Measurements from ENCODE around the gene ATF6.

DNA sequence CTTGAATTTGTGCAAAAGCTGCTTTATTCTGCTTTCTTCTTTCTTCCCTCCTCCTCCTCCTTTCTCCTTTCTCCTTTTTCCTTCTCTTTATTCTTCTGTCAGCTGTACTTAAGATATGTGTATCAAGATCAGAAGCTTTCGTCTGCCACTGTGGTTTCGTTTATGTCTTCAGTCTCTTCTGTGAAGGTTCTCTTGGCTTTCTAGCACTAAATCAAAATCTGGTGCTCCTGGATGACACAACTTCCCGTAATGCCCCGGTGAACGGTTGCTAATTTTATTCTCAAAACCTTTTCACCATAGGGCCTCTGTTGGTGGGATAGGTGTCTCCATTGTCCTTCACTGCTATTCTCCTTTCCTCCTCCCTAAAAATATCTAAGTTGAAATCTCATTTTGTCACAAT, 5.0 kb downstream of the ATF6 start:
- TF ChIP-seq, protein P1, sequence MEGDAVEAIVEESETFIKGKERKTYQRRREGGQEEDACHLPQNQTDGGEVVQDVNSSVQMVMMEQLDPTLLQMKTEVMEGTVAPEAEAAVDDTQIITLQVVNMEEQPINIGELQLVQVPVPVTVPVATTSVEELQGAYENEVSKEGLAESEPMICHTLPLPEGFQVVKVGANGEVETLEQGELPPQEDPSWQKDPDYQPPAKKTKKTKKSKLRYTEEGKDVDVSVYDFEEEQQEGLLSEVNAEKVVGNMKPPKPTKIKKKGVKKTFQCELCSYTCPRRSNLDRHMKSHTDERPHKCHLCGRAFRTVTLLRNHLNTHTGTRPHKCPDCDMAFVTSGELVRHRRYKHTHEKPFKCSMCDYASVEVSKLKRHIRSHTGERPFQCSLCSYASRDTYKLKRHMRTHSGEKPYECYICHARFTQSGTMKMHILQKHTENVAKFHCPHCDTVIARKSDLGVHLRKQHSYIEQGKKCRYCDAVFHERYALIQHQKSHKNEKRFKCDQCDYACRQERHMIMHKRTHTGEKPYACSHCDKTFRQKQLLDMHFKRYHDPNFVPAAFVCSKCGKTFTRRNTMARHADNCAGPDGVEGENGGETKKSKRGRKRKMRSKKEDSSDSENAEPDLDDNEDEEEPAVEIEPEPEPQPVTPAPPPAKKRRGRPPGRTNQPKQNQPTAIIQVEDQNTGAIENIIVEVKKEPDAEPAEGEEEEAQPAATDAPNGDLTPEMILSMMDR (conservative IDR thresholded peaks at IDR 0.05; ENCODE audit: low read depth, low read length) = no peak
- TF ChIP-seq POLR2A (IDR thresholded peaks at IDR 0.05; ENCODE audit: low read depth, low read length) = no peak
- TF ChIP-seq RFX5 (IDR thresholded peaks at IDR 0.05; ENCODE audit: low read depth, low read length) = no peak
